T-helper 17 cell (primary cell): ENCODE results near the gene PITPNM3. TPM values are rescaled to one million over a fixed set of nuclear protein-coding genes. Genes with fewer than 3 reads are reported as not detected.
A peak's percentile ranks its signal among the peaks of the same experiment; 100 is the strongest.
"Not testable (repeated sequence)": the region's sequence is repeated elsewhere in the genome, so short reads cannot be mapped to it uniquely, and the experiment has no call there.

Source experiments
- ATAC-seq: fragments of 150-1000 bp; cut with Tn5 transposase; 2 replicates; pipeline ENCODE4 v1.10.0; 2021; ENCODE audit warnings: mild to moderate bottlenecking, moderate library complexity
- DNase-seq, 3 donors: peaks; one replicate each; pipeline versions ENCODE4 v3.0.0 to v3.0.0-alpha.2; 2020 to 2021
- H3K9me3 ChIP-seq: one replicate; pipeline ENCODE4 v1.7.0; 2013; ENCODE audit warnings: low read length, mild to moderate bottlenecking; ENCODE audit not compliant: control insufficient read depth, poor library complexity, severe bottlenecking
- H3K27ac Mint-ChIP-seq: one replicate; pipeline ENCODE4 v1.8.0; 2022; ENCODE audit warnings: mild to moderate bottlenecking, moderate library complexity, mixed read lengths
- H3K27me3 Mint-ChIP-seq: one replicate; pipeline ENCODE4 v1.8.0; 2022; ENCODE audit warnings: mixed read lengths
- H3K36me3 Mint-ChIP-seq: one replicate; pipeline ENCODE4 v1.8.0; 2022; ENCODE audit warnings: low read depth, mixed read lengths
- H3K4me1 Mint-ChIP-seq: one replicate; pipeline ENCODE4 v1.8.0; 2022; ENCODE audit warnings: mild to moderate bottlenecking, mixed read lengths
- H3K4me3 Mint-ChIP-seq: one replicate; pipeline ENCODE4 v1.8.0; 2022; ENCODE audit warnings: mild to moderate bottlenecking, moderate library complexity, mixed read lengths
- total RNA-seq, 4 donors: library from RNA in 2 of 4; stranded (reverse) in 2 of 4; gene quantifications; one replicate each; pipeline ENCODE4 v1.2.3 and lab custom pipeline; 2022 to 2026

The PITPNM3 gene
- total RNA-seq, 2 donors from 2014 or later = 0.31 to 0.52 TPM

DNA sequence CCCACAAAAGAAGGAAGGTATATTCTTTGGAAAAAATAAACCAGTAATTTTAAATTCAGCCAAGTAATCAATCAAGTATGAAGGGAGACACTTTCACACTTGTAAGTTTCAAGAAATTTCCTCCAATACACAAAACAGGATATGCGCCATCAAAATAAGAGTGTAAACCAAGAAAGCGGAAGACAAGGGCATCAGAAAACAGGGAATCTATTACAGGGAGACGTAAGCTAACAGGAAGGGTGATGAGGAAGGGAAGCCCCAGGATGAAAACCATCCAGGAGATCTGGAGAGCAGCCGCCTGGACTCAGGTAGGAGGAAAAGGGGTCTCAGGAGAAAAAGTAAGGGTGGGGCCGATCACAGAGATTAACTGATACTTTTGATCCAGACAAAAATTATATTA lies 31.8 kb upstream of the PITPNM3 start:
- no peaks in the 10 kb centered on the region for H3K27me3 Mint-ChIP-seq
- H3K9me3 ChIP-seq = no peaks in the 10 kb centered on the region
- ATAC-seq (no peak), DNase-seq (no peak)
- no peak overlapping the region for H3K4me3 Mint-ChIP-seq
- H3K36me3 Mint-ChIP-seq = peaks cover 30% of the 10 kb centered on the region
- peaks cover 5% of the 10 kb centered on the region for H3K4me1 Mint-ChIP-seq
- H3K27ac Mint-ChIP-seq = no peak overlapping the region

DNA sequence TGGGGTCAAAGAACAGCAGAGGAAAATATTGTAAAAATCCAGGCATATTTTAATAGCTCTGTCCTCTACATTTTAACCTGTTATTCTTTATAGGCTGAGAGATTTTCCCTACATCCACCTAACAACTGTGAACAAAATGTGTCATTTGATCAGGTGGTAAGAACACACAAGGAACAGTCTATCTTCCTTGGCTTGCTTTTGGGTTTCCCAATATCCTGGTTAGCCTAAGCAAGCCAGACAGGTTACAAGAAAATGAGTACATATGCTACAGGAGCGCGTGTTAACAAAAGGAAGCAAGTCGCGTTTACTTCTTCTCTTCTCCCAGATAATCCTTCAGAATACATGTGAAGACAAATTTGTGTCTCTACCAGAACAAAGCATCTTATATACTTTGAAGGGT lies 31.0 kb upstream of the PITPNM3 start:
- Mint-ChIP-seq H3K27me3 (no peaks in the 10 kb centered on the region), H3K36me3 (peaks cover 30% of the 10 kb centered on the region), H3K4me3 (no peak overlapping the region), H3K4me1 (peaks cover 3% of the 10 kb centered on the region), H3K27ac (no peak overlapping the region)
- ATAC-seq (no peak), DNase-seq (no peak)
- H3K9me3 ChIP-seq = no peaks in the 10 kb centered on the region

DNA sequence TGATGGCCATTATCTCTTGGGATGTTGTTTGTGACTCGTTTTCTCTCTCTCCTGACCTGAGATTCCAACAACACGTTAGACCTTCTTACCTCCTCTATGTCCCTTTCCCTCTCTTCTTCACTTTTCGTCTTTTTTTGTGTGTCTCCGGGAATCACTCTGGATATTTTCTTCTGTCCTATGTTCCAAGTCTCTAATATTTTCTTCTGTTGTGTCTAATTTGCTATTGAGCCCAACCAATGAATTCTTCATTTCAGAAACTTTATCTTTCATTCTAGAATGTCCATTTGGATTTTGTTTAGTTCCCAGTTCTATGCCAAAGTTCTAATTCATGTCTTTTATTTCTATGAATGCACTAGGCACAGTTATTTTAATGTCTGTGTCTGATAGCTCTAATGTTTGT lies 27.1 kb upstream of the PITPNM3 start:
- Mint-ChIP-seq H3K4me1 (no peaks in the 10 kb centered on the region), H3K36me3 (peaks cover 19% of the 10 kb centered on the region), H3K27me3 (no peaks in the 10 kb centered on the region), H3K4me3 (no peak overlapping the region), H3K27ac (no peak overlapping the region)
- DNase-seq (no peak), ATAC-seq (no peak)
- no peaks in the 10 kb centered on the region for H3K9me3 ChIP-seq

DNA sequence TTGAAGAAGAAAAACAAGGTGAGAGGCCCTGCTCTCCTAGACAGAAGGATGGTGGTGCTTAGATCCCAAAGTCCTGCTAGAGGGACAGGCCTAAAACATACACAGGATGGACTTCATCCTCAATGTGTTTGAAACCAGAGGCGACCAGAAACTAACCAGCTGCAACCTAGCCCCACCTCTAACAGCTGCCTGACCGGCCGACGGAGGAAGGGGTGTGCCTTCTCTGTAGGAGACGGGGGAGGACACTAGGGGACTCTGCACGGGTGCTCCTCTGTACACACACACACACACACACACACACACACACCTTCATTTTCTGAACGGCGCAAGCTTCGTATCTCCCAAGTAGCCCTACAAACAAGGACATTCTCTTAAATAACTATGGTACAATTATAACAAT lies 24.3 kb upstream of the PITPNM3 start:
- no peak overlapping the region for H3K4me3 Mint-ChIP-seq
- H3K9me3 ChIP-seq = no peaks in the 10 kb centered on the region
- peaks cover 6% of the 10 kb centered on the region for H3K4me1 Mint-ChIP-seq
- ATAC-seq (no peak), DNase-seq (no peak)
- no peaks in the 10 kb centered on the region for H3K27me3 Mint-ChIP-seq
- no peak overlapping the region for H3K27ac Mint-ChIP-seq
- peaks cover 8% of the 10 kb centered on the region for H3K36me3 Mint-ChIP-seq

DNA sequence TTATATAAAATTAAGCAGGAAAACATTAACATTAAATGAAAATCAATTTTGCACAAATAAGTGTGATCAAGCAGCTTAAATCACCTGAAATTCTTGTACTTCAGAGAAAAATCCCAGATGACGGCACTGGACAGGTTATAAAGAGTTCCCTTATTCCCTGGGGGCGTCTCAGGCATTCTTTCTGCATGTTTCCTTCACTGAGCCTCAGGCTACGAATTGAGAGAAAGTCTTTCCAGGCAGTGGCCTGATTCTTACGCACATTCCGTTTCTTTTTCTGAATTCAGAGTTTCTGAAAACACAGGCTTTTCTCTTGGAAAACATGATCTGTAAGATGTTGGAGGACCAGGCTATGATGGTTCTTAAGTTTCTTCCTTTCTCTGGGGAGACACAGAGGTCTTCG lies 22.1 kb upstream of the PITPNM3 start:
- Mint-ChIP-seq H3K27me3 (no peaks in the 10 kb centered on the region), H3K36me3 (peaks cover 3% of the 10 kb centered on the region), H3K4me3 (no peak overlapping the region), H3K27ac (no peak overlapping the region), H3K4me1 (peaks cover 14% of the 10 kb centered on the region)
- DNase-seq = no peak
- no peaks in the 10 kb centered on the region for H3K9me3 ChIP-seq
- ATAC-seq = no peak

DNA sequence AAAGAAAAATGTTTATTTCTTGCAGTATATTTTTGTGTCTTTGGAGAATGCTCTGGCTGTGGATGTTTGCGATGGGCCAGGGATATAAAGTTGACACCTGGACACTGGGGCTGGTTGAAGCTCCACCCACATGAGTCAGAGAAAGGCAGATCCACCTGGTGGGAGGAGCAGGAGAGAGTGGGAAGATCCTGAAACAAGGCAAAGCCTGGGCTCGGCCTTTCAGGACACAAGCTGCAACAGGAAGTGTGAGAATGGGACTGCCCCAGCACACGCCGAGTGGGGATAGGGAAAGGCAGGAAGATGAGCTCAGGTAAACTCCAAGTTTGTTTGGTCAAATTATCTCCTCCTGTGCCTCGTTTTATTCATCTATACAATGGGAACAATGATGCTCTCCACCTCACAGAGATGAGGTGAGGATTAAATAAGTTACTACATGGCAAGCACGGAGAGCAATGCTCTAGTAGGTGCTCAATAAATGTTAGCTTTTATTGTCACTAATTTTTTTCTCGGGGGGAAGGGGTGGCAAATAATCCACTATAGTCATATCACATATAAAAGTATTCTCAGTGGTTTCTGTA lies 21.4 kb upstream of the PITPNM3 start:
- no peaks in the 10 kb centered on the region for H3K9me3 ChIP-seq
- DNase-seq = no peak
- peaks cover 14% of the 10 kb centered on the region for H3K4me1 Mint-ChIP-seq
- H3K4me3 Mint-ChIP-seq = no peak overlapping the region
- no peak for ATAC-seq
- no peak overlapping the region for H3K27ac Mint-ChIP-seq
- H3K36me3 Mint-ChIP-seq = no peaks in the 10 kb centered on the region
- no peaks in the 10 kb centered on the region for H3K27me3 Mint-ChIP-seq

DNA sequence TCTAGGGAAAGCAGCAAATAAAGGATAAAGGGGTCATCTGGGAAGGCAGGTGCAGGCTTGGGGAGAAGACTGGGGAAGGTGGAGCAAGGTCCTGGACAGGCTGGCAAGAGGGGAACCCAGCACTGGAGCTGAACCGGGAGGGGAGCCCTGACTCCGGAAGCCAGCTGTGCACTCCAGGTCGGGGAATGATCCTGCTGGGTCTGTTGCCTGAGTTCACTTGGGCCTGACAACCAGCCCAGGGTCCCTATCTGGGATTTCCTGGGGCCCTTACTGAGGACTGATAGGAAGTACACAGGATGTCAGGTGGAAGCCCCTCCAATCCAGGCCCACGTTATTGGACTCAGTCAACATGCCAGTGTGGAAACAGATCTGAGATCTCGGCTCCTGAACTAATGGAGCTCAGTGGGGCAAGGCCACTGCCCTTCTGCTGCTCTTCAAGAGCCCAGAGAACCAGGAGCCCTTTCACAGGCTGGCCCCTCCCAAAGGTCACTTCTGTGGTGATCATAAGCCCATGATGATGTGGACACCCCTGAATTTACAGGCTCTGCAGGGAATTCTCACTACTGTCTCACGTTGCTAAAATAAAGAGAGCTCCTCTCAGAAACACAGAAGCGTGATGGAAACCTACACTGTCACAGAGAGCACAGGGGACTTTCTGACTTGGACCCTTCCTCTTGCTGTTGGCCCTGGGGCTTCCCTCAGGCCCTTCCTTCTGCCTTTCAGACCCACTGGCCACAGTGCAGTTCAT lies 19.9 kb upstream of the PITPNM3 start:
- Mint-ChIP-seq H3K27ac (peak overlapping the region; percentile 83), H3K27me3 (no peaks in the 10 kb centered on the region), H3K4me3 (no peak overlapping the region), H3K4me1 (peaks cover 14% of the 10 kb centered on the region), H3K36me3 (no peaks in the 10 kb centered on the region)
- no peaks in the 10 kb centered on the region for H3K9me3 ChIP-seq
- DNase-seq (no peak), ATAC-seq (no peak)

DNA sequence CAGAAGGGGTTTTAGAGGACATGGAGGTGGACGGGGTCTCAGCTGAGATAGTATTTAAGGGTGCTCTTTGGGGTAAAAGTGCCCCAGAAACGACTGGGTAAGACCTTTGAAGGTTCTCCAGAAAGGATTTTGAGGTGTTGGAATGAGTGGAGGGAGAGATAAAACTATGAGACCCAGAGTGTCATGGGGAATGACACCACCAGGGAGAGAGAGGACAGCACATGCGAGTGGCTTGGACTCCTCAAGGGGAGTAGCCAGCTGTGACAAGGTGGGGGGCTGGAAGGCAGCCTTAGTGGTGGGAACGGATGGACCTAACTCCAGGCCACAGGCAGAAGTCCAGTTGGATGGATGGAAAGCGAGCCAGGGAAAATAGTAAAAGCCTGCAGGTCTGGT lies 19.2 kb upstream of the PITPNM3 start:
- peaks cover 14% of the 10 kb centered on the region for H3K4me1 Mint-ChIP-seq
- H3K9me3 ChIP-seq = no peaks in the 10 kb centered on the region
- peak overlapping the region; percentile 82 for H3K4me3 Mint-ChIP-seq
- no peaks in the 10 kb centered on the region for H3K36me3 Mint-ChIP-seq
- peak overlapping the region; percentile 83 for H3K27ac Mint-ChIP-seq
- H3K27me3 Mint-ChIP-seq = no peaks in the 10 kb centered on the region
- DNase-seq (no peak), ATAC-seq (no peak)

DNA sequence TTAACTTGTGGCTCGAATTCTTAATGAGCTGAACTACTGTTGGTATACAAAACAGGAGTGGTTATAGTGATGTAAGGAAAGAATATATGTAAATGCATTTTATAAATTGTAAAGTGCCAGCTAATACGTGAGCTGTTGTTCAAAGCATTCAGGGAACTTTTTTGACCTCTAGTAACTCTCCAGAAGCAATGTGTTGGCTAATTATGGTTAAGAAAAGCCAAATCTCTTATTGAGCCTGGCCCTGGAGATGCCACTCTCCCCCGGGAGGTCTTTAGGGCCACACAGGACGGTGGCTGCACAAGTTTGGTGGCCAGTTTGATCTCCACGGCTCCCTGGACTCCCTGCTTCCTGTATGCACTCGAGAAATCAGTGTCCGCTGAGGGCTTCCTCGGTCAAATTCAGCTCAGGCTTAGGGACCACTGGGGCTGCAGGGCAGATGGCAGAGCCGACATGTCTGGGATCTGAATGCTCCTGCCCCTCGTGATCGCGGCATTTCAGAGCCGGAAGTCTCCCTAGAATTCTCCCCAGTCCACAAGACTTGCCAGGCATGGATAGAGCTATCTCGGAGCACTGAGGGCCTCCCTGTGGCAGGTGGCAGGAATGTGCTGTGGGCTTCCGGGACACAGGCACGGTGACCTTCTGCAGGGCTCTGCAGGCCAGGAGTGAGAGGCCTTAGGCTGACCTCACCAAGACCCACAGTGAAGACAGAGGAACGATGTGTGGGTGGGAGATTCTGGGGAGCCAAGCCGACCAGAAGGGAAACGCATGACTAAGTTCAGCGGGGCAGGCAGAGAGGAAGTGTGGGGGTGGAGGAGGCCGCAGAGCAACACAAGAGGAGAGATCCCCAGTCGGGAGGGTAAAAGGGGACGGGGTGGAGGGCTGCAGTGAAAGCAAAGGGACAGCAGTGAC lies 18.6 kb upstream of the PITPNM3 start:
- ATAC-seq (peak; percentile 46), DNase-seq (no peak)
- peak overlapping the region; percentile 82 for H3K4me3 Mint-ChIP-seq
- H3K4me1 Mint-ChIP-seq = peaks cover 14% of the 10 kb centered on the region
- no peaks in the 10 kb centered on the region for H3K36me3 Mint-ChIP-seq
- H3K27me3 Mint-ChIP-seq = no peaks in the 10 kb centered on the region
- H3K9me3 ChIP-seq = no peaks in the 10 kb centered on the region
- peak overlapping the region; percentile 83 for H3K27ac Mint-ChIP-seq

DNA sequence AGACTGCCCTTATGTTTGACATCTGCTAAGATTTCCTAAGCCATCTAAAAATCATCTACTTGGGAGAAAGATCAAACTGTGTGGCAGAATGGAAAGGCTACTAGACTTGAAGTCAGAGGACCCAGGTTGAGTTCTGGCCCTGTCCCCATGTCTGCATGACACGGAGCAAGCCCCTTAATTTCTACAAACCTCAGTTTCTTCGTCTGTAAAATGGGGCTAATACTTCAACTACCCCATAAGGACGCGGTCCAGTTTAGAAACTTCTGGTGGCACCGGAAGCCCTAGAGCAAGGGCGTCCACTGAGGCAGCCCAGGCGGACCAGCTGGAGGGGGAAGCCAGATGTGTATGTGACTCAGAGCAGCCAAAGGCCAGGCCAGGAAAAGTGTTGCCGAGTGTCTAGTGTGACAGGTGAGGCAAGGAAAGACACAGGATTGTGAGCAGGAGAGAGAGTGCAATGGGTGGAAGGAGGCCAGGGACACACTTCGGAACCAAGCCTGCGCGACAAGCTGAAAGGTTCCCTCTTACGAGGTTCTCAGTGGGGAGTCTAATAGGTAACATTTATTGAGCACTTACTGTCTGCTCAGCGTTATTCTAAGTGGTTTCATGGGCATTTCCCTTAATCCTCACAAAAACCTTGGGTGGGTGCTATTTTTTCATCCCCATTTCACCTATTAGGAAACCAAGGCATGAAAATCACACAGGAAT lies 17.8 kb upstream of the PITPNM3 start:
- no peaks in the 10 kb centered on the region for H3K36me3 Mint-ChIP-seq
- no peaks in the 10 kb centered on the region for H3K9me3 ChIP-seq
- ATAC-seq = no peak
- H3K27me3 Mint-ChIP-seq = no peaks in the 10 kb centered on the region
- H3K4me1 Mint-ChIP-seq = peaks cover 14% of the 10 kb centered on the region
- H3K27ac Mint-ChIP-seq = peak overlapping the region; percentile 32
- no peak for DNase-seq
- peak overlapping the region; percentile 7 for H3K4me3 Mint-ChIP-seq

DNA sequence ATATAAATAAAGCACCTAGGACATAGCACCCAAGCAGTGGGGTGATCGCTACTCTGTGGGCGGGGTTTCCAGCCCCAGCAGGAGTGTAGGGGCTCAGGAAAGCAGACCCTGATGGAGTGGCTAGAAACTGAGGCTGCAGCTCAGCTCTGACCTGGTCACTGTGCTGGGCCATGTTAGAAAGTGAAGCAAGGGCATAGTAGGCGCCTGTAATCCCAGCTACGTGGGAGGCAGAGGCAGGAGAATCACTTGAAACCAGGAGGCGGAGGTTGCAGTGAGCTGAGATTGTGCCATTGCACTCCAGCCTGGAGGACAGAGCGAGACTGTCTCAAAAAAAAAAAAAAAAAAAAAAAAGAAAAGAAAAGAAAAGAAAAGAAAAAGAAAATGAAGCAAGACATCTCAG lies 17.1 kb upstream of the PITPNM3 start:
- H3K27me3 Mint-ChIP-seq, ATAC-seq, H3K36me3 Mint-ChIP-seq, DNase-seq, H3K9me3 ChIP-seq, H3K27ac Mint-ChIP-seq, H3K4me3 Mint-ChIP-seq: not testable (repeated sequence)
- peaks cover 14% of the 10 kb centered on the region for H3K4me1 Mint-ChIP-seq

DNA sequence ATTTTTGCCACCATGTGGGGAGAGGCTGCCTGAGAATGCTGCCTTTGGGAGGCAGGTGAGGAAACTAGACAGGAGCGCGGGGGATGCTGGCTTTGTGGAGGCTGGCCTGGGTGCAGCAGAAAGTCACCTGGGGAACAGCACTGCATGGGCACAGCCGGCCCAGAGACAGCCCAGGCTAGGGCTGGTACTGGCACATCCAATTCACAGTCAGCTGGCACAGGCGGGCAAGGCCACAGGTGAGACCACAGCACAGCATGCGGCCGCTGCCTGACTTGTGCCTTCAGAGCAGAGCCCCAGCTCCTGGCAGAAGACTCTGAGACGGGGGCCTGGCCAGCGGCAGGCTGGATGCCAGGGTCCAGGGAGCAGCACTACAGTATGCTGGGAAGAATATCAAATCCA lies 16.6 kb upstream of the PITPNM3 start:
- DNase-seq = no peak
- Mint-ChIP-seq H3K4me3 (no peak overlapping the region), H3K27me3 (peaks cover 1% of the 10 kb centered on the region), H3K36me3 (no peaks in the 10 kb centered on the region), H3K4me1 (peaks cover 14% of the 10 kb centered on the region), H3K27ac (no peak overlapping the region)
- ATAC-seq = no peak
- H3K9me3 ChIP-seq = no peaks in the 10 kb centered on the region

DNA sequence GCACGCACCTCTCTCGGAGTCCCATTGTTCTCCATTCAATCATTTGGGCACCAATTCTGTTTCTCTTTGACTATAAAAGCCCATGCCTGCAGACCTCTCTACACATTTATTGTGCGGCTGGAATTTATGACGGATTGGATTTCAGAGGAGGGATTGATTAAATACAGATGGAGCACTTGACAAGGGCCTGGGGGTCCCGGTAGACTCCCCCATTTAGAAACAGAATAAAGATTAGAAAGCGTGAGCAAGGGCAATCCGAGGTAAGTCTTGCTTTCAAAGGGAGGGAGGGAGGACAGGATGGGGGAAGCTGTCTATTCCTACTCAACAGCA lies 15.1 kb upstream of the PITPNM3 start:
- no peak for DNase-seq
- no peaks in the 10 kb centered on the region for H3K9me3 ChIP-seq
- ATAC-seq = no peak
- Mint-ChIP-seq H3K27me3 (peaks cover 7% of the 10 kb centered on the region), H3K4me3 (no peak overlapping the region), H3K27ac (no peak overlapping the region), H3K4me1 (peaks cover 14% of the 10 kb centered on the region), H3K36me3 (no peaks in the 10 kb centered on the region)
